Measurements from ENCODE around the gene ARFGEF2. TPM values are rescaled to one million over a fixed set of nuclear protein-coding genes. Genes with fewer than 3 reads are reported as not detected.

ARFGEF2 gene
- total and polyA plus RNA-seq, 2 of the 4 experiments (the other 2 are of a cell fraction) = 10.3 to 39.1 TPM

- no peaks in the 10 kb centered on the region for H3K4me1 ChIP-seq (ENCODE audit: control insufficient read depth, insufficient read depth, low read length)
- in situ Hi-C loops (cut with MboI; ENCODE audit: low sequenced_read_pairs) = no loop called here
- H2BK5ac ChIP-seq (ENCODE audit: low read depth, low read length, poor library complexity, severe bottlenecking) = no peak overlapping the region
- H3K27ac ChIP-seq (ENCODE audit: insufficient read depth, low read length) = no peak overlapping the region
- ATAC-seq (ENCODE audit: low read depth) (no peak), DNase-seq (no peak)
- no peak overlapping the region for H4K5ac ChIP-seq (ENCODE audit: low read depth, low read length)
- no peak overlapping the region for H3K23ac ChIP-seq (ENCODE audit: low read depth, low read length)
- no peak overlapping the region for H2AK5ac ChIP-seq (ENCODE audit: low read depth, low read length)
- H3K9me3 ChIP-seq (ENCODE audit: control insufficient read depth, insufficient read depth, low read length) = no peaks in the 10 kb centered on the region
- no peak overlapping the region for H2BK120ac ChIP-seq (ENCODE audit: low read depth, low read length)
- no peak overlapping the region for H3K4me3 ChIP-seq (ENCODE audit: insufficient read depth, low read depth, low read length)
- H3K36me3 ChIP-seq (ENCODE audit: control insufficient read depth, insufficient read depth, low read length) = peaks cover 6% of the 10 kb centered on the region
- H3K9ac ChIP-seq (ENCODE audit: low read depth, low read length) = no peak overlapping the region
- WGBS, 2 experiments (ENCODE audit: extremely low coverage in 2 of 2, insufficient read length in 1 of 2) = no CpG with 5 or more reads among the region's 6 CpGs
- H2AK9ac ChIP-seq (replicated peaks; ENCODE audit: low read depth, low read length, poor library complexity) = peak overlapping the region; percentile 28
- H4K8ac ChIP-seq (ENCODE audit: low read depth in 2 of 2, low read length in 2 of 2) = no peak overlapping the region
- no TSS peak for BruUV-seq (replicated peaks)
- no peaks in the 10 kb centered on the region for H3K27me3 ChIP-seq (ENCODE audit: control insufficient read depth, insufficient read depth, low read length)
- peaks cover 20% of the 10 kb centered on the region for H3K9me1 ChIP-seq (ENCODE audit: insufficient read depth, low read length)
- intact Hi-C loops (cut with micrococcal nuclease) = no loop called here
- H4K20me1 ChIP-seq (ENCODE audit: insufficient read depth, low read length) = peaks cover 35% of the 10 kb centered on the region
- H2AFZ ChIP-seq (replicated peaks; ENCODE audit: low read length, poor library complexity) = no peak overlapping the region
- H3K4ac ChIP-seq (ENCODE audit: low read depth, low read length) = no peak overlapping the region
- dilution Hi-C loops (cut with HindIII; ENCODE audit: low sequenced_read_pairs, unreplicated experiment) = no loop called here
- no peak overlapping the region for H3K18ac ChIP-seq (ENCODE audit: low read depth, low read length)
- H3K14ac ChIP-seq (replicated peaks; ENCODE audit: low read depth, low read length) = no peak overlapping the region
- ChIA-PET CTCF (interaction anchor here (0.6 kb wide), 1 partner anchor 9 kb away, joined by 3 read pairs; no protein-coding TSS in a partner anchor), POLR2A (ENCODE audit: unreplicated experiment) (no interaction called here)
- no peak overlapping the region for H4K91ac ChIP-seq (ENCODE audit: insufficient read depth, low read depth, low read length)
- H3K79me1 ChIP-seq (ENCODE audit: low read depth in 1 of 2, low read length in 2 of 2) = peaks cover 31 to 62% of the 10 kb centered on the region in 2 experiments
- TF ChIP-seq RCOR1 (IDR thresholded peaks at IDR 0.05; ENCODE audit: insufficient replicate concordance, low read length) = no peak
- no peak for TF ChIP-seq CEBPB (IDR thresholded peaks at IDR 0.05; ENCODE audit: low read depth, low read length)
- no peak for TF ChIP-seq CHD1 (IDR thresholded peaks at IDR 0.05; ENCODE audit: low read depth, low read length)
- no peak for TF ChIP-seq CTCF (conservative IDR thresholded peaks at IDR 0.05; ENCODE audit: low read depth, low read length)
- no peak for TF ChIP-seq USF2 (IDR thresholded peaks at IDR 0.05; ENCODE audit: low read depth, low read length)
- no peak for TF ChIP-seq MAZ (IDR thresholded peaks at IDR 0.05; ENCODE audit: borderline replicate concordance, low read depth, low read length)
- no peak for TF ChIP-seq RFX5 (IDR thresholded peaks at IDR 0.05; ENCODE audit: low read depth, low read length)
- TF ChIP-seq RAD21 (IDR thresholded peaks at IDR 0.05; ENCODE audit: low read length) = no peak
- TF ChIP-seq ELK1 (IDR thresholded peaks at IDR 0.05; ENCODE audit: borderline replicate concordance, low read depth, low read length) = no peak
- no peak overlapping the region for H3K4me2 ChIP-seq (ENCODE audit: low read depth, low read length)
- H2BK20ac ChIP-seq (ENCODE audit: low read depth, low read length) = no peak overlapping the region
- no peak overlapping the region for H3K56ac ChIP-seq (ENCODE audit: extremely low read depth, insufficient read depth, low read length)
- H2BK15ac ChIP-seq (ENCODE audit: low read depth, low read length) = no peak overlapping the region; the same call in 2 of the 3 replicates
Measured at GRCh38 chr20:48938670-48939069, 17.2 kb downstream of the ARFGEF2 start.

Data from IMR-90 (cell line).